Left lung (tissue), 10 donors: Measurements from ENCODE around the gene RASSF5. TPM values are rescaled to one million over a fixed set of nuclear protein-coding genes. Genes with fewer than 3 reads are reported as not detected.

Experiments
- ATAC-seq: fragments of 200-7000 bp; cut with Tn5 transposase; one replicate; pipeline ENCODE4 v1.9.1; 2020; ENCODE audit warnings: moderate library complexity
- DNase-seq, 4 donors: peaks; one replicate each; pipeline ENCODE4 v3.0.0-alpha.2; 2013 to 2020
- H3K27ac ChIP-seq, 2 donors: fragments of 200-600 bp; sonication (generic) in 1 of 2; one replicate each; pipeline versions ENCODE4 v1.5.0 to v1.8.0; 2020 to 2021
- H3K27me3 ChIP-seq, 2 donors: fragments of 200-600 bp; sonication (generic) in 1 of 2; one replicate each; pipeline versions ENCODE4 v1.5.0 to v1.8.0; 2020 to 2021
- H3K36me3 ChIP-seq, 2 donors: fragments of 200-600 bp; sonication (generic) in 1 of 2; one replicate each; pipeline versions ENCODE4 v1.5.0 to v1.8.0; 2020 to 2021
- H3K4me1 ChIP-seq, 2 donors: fragments of 200-600 bp; one replicate each; pipeline ENCODE4 v1.8.0; 2021
- H3K4me3 ChIP-seq, 2 donors: fragments of 200-600 bp; sonication (generic) in 1 of 2; one replicate each; pipeline versions ENCODE4 v1.5.0 to v1.8.0; 2020 to 2021; ENCODE audit warnings: mild to moderate bottlenecking in 1 of 2
- H3K9me3 ChIP-seq, 2 donors: fragments of 200-600 bp; sonication (generic) in 1 of 2; one replicate each; pipeline versions ENCODE4 v1.5.0 to v1.8.0; 2020 to 2021
- intact Hi-C, 2 donors: fragments of 100-400 bp; cut with DNase I; formaldehyde crosslinking; loops; one replicate each; pipeline versions ENCODE4 v1.11.2 to v1.14.2; 2022
- polyA plus RNA-seq, 6 donors: library from polyadenylated mRNA; unstranded; fragments of 120-200 nt; gene quantifications; one replicate each; pipeline ENCODE4 v1.2.1, GENCODE V29; 2013; ENCODE audit not compliant: insufficient read length in 6 of 6
- total RNA-seq, 2 donors: library from RNA; stranded (reverse); fragmentation: NEBNext Ultra II Directional; extraction: Animal tissue kit (Norgen Biotek cat#: 25700); gene quantifications; one replicate each; pipeline ENCODE4 v1.2.1, GENCODE V29; 2021
- TF ChIP-seq, protein P1 (sequence below), 2 donors: fragments of 200-600 bp; sonication (generic) in 1 of 2; IDR thresholded peaks; one replicate each; pipeline versions ENCODE4 v1.5.0 to v1.8.0; 2021; ENCODE audit warnings: antibody characterized with exemption in 2 of 2
- donor health status: DM: no; HTN: yes; CAD: no.
- donor health status: DM: no; HTN: no; CAD: no.

The RASSF5 gene
- total and polyA plus RNA-seq, 8 donors = 5.8 to 40.9 (median 11.6) TPM

DNA sequence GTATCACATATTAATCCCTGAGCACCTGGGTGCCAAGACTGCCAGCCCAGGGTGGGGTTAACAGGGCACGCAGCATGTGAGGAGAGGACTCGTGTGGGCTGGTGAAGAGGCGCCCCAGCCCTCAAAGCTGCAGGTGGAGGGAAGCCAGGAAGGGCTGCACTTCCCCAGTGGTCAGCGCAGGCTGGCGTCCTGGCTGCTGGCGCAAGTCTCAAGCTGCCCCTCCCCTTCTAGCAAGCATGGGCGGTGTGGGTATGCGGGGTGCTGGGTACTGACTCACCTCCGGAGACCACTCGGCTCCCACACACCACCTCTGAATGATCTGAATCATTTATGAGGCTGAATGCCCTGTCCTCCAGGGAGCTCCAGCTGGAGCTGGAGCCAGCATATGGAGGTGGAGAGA lies 60.9 kb downstream of the RASSF5 start:
- no peak overlapping the region for H3K4me3 ChIP-seq
- H3K27me3 ChIP-seq = no peaks in the 10 kb centered on the region
- peaks cover 0 to 9% of the 10 kb centered on the region in 2 donors for H3K36me3 ChIP-seq
- ATAC-seq = peak; percentile 72
- intact Hi-C loops = no loop called here
- H3K27ac ChIP-seq = peak overlapping the region in 1 of 2 donors; percentile 14
- H3K4me1 ChIP-seq = peaks cover 0 to 92% of the 10 kb centered on the region in 2 donors
- peak in 1 of 4 donors; percentile 89 for DNase-seq
- TF ChIP-seq, protein P1, sequence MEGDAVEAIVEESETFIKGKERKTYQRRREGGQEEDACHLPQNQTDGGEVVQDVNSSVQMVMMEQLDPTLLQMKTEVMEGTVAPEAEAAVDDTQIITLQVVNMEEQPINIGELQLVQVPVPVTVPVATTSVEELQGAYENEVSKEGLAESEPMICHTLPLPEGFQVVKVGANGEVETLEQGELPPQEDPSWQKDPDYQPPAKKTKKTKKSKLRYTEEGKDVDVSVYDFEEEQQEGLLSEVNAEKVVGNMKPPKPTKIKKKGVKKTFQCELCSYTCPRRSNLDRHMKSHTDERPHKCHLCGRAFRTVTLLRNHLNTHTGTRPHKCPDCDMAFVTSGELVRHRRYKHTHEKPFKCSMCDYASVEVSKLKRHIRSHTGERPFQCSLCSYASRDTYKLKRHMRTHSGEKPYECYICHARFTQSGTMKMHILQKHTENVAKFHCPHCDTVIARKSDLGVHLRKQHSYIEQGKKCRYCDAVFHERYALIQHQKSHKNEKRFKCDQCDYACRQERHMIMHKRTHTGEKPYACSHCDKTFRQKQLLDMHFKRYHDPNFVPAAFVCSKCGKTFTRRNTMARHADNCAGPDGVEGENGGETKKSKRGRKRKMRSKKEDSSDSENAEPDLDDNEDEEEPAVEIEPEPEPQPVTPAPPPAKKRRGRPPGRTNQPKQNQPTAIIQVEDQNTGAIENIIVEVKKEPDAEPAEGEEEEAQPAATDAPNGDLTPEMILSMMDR (IDR thresholded peaks at IDR 0.05) = no peak
- H3K9me3 ChIP-seq = no peaks in the 10 kb centered on the region

DNA sequence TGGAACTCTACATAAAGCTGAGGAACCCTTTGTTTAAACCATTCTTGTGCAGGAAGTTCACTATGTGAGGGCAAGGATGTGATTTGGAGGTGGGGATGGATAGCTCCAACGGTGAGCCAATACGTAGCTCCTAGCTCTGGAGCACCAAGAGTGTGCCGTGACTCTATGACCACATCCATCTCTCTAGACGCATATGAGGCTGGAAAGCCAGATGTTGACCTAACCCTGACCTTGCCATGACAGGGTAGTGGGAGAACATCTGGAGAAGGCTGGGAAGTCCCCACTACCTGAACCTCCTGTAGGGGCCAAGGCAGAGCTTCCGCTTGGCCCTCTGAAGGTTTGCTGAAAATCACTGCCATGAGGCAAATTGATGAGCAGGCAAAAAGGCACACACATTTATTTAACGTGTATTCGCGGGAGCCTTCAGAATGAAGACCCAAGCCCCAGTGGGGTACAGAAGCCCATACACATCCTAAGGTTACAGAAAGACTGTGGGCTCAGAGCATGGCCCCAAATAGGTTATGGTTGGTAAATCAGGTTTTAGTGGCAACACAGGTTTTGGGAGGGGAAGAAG lies 61.5 kb downstream of the RASSF5 start:
- Histone ChIP-seq H3K4me3 (no peak overlapping the region), H3K27me3 (no peaks in the 10 kb centered on the region), H3K36me3 (peaks cover 0 to 6% of the 10 kb centered on the region in 2 donors), H3K4me1 (peaks cover 0 to 91% of the 10 kb centered on the region in 2 donors), H3K9me3 (no peaks in the 10 kb centered on the region), H3K27ac (peak overlapping the region in 1 of 2 donors; percentile 14)
- no peak for ATAC-seq
- no peak for DNase-seq
- intact Hi-C loops = no loop called here
- TF ChIP-seq, protein P1 (IDR thresholded peaks at IDR 0.05) = no peak

DNA sequence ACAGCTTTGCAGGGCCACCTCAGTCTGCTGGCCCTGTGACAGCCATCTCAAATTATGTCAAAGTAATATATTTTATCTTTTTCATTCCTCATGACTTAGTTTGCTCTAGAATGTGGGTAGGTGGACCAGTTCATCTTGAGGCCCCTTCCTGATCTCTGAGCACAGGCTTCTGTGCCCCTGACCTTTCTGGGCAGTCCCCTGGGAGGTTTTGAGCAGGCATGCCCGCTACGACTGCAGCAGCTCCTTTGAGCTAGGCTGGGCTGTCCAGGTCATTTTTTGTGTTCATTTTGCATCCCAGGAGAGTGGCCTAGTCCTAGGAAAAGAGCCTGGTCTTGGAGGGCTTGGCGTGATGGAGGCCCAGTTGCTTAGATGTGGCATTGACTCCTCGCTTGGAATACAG lies 62.2 kb downstream of the RASSF5 start:
- Histone ChIP-seq H3K36me3 (peaks cover 0 to 4% of the 10 kb centered on the region in 2 donors), H3K9me3 (no peaks in the 10 kb centered on the region), H3K27me3 (no peaks in the 10 kb centered on the region), H3K27ac (no peak overlapping the region), H3K4me3 (no peak overlapping the region), H3K4me1 (peaks cover 0 to 91% of the 10 kb centered on the region in 2 donors)
- intact Hi-C loops = no loop called here
- TF ChIP-seq, protein P1 (IDR thresholded peaks at IDR 0.05) = no peak
- ATAC-seq (no peak), DNase-seq (no peak)

DNA sequence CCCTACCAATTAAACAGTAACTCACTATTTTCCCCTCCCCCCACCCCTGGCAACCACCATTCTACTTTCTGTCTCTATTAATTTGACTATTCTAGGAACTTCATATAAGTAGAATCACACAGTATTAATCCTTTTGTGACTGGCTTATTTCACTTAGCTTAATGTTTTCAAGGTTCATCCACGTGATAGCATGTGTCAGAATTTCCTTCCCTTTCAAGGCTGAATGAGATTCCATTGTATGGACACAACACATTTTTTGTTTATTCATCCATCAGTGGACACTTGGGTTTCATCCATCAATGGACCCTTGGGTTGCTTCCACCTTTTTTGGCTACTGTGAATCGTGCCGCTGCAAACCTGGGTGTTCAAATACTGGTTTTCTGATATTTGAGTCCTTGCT lies 63.2 kb downstream of the RASSF5 start:
- DNase-seq (no peak), ATAC-seq (no peak)
- intact Hi-C loops = no loop called here
- Histone ChIP-seq H3K27ac (no peak overlapping the region), H3K27me3 (no peaks in the 10 kb centered on the region), H3K4me3 (no peak overlapping the region), H3K36me3 (no peaks in the 10 kb centered on the region), H3K9me3 (no peaks in the 10 kb centered on the region), H3K4me1 (peaks cover 7 to 91% of the 10 kb centered on the region in 2 donors)
- TF ChIP-seq, protein P1 (IDR thresholded peaks at IDR 0.05) = no peak

DNA sequence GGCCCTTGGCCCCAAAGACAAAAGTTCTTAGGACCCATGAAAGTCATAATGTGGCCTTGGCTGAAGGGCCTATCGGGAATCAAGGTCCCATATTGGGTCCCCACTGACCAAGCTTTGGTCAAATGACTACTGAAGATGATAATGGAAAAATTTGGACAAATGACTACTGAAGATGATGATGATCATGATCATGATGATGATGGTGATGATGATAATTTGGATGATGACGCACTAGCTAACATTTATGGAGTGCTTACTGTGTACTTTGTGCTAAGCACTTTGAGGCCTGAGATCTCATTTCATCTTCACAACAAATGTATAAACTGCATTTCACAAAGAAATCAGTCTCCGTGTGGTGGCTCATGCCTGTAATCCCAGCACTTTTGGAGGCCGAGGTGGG lies 65.5 kb downstream of the RASSF5 start:
- peaks cover 7 to 92% of the 10 kb centered on the region in 2 donors for H3K4me1 ChIP-seq
- DNase-seq (no peak), ATAC-seq (no peak)
- H3K9me3 ChIP-seq = no peaks in the 10 kb centered on the region
- no peaks in the 10 kb centered on the region for H3K36me3 ChIP-seq
- intact Hi-C loops = no loop called here
- no peak overlapping the region for H3K4me3 ChIP-seq
- H3K27me3 ChIP-seq = no peaks in the 10 kb centered on the region
- H3K27ac ChIP-seq = peak overlapping the region in 1 of 2 donors; percentile 98
- TF ChIP-seq, protein P1 (IDR thresholded peaks at IDR 0.05) = no peak
